NB4 (cell line): Measurements from ENCODE around the gene ARHGAP22.

Experiments used
- DNase-seq: peaks from one replicate; pipeline ENCODE4 v3.0.0; 2010; ENCODE audit warnings: low read depth
- H3K4me3 ChIP-seq: one replicate; pipeline ENCODE4 v1.5.1; 2011; ENCODE audit warnings: mild to moderate bottlenecking, low read depth, low read length, moderate library complexity
- MAX ChIP-seq: IDR thresholded peaks from 2 replicates; pipeline ENCODE4 v1.6.1; 2011; ENCODE audit warnings: low read depth, low read length
- MYC ChIP-seq: IDR thresholded peaks from 2 replicates; pipeline ENCODE4 v1.6.1; 2011; ENCODE audit warnings: low read depth, low read length
- POLR2A ChIP-seq: IDR thresholded peaks from 2 replicates; pipeline ENCODE4 v1.6.1; 2011; ENCODE audit warnings: mild to moderate bottlenecking; ENCODE audit not compliant: insufficient read length; ENCODE audit errors: extremely low read depth
- TF ChIP-seq, protein P1 (sequence below): IDR thresholded peaks from one replicate; pipeline ENCODE4 v1.5.1; 2012; ENCODE audit warnings: low read depth, low read length

ARHGAP22 gene

DNA sequence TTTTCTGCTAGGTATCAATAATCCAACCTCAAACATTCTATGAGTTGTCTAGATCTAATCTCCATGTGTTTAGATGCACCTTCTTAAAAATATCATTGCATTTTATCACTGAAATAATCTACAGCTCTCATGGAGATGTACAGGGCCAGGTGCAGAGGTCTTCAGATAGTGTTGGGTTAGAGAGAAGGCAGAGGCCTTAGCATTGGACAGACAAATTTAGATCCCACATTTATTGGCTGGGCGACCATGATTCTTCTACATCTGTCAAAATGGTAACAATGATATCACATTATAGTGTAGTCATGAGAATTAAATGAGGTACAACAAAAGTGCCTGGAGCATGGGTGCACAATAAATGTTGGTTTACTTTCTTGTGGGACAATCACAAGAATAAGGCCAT lies 3.1 kb downstream of the ARHGAP22 start:
- DNase-seq, result no peak
- no peak overlapping the region for H3K4me3 ChIP-seq
- TF ChIP-seq, protein P1, sequence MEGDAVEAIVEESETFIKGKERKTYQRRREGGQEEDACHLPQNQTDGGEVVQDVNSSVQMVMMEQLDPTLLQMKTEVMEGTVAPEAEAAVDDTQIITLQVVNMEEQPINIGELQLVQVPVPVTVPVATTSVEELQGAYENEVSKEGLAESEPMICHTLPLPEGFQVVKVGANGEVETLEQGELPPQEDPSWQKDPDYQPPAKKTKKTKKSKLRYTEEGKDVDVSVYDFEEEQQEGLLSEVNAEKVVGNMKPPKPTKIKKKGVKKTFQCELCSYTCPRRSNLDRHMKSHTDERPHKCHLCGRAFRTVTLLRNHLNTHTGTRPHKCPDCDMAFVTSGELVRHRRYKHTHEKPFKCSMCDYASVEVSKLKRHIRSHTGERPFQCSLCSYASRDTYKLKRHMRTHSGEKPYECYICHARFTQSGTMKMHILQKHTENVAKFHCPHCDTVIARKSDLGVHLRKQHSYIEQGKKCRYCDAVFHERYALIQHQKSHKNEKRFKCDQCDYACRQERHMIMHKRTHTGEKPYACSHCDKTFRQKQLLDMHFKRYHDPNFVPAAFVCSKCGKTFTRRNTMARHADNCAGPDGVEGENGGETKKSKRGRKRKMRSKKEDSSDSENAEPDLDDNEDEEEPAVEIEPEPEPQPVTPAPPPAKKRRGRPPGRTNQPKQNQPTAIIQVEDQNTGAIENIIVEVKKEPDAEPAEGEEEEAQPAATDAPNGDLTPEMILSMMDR, result no peak
- no peak for TF ChIP-seq MYC
- no peak for TF ChIP-seq POLR2A
- TF ChIP-seq MAX, result no peak

- DNase-seq, result no peak
- no peak overlapping the region for H3K4me3 ChIP-seq
- no peak for TF ChIP-seq POLR2A
- TF ChIP-seq MYC, result no peak
- no peak for TF ChIP-seq MAX
- TF ChIP-seq, protein P1, result no peak
These were observed 4.0 kb downstream of the ARHGAP22 start for GRCh38 chr10:48600645-48601505.

DNA sequence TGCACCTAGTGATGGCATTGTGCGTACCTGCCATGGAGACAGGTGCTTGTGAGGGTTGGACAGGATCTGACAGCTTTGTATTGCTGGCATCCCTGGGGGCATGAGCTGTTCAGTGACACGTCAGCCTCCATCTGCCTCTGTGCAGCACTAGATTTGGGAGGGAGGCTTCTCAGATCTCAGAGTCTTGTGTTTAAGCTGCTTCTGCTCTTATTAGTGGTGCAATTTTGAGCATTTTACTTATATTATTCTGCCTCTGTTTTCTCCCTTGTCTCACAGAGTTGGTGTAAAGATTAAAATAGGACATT lies 5.1 kb downstream of the ARHGAP22 start:
- DNase-seq, result no peak
- TF ChIP-seq POLR2A (no peak), MAX (no peak), MYC (no peak)
- TF ChIP-seq, protein P1, result no peak
- H3K4me3 ChIP-seq, result no peak overlapping the region

GRCh38 chr10:48598936-48599829 lies 5.7 kb downstream of the ARHGAP22 start:
- no peak for DNase-seq
- TF ChIP-seq MAX, result no peak
- no peak for TF ChIP-seq MYC

GRCh38 chr10:48598243-48598935 lies 6.5 kb downstream of the ARHGAP22 start:
- DNase-seq, result no peak
- TF ChIP-seq, protein P1, result no peak
- TF ChIP-seq POLR2A (no peak), MAX (no peak), MYC (no peak)
- no peak overlapping the region for H3K4me3 ChIP-seq

More at GRCh38 chr10:48598936-48599829, 5.7 kb downstream of the ARHGAP22 start:
- no peak overlapping the region for H3K4me3 ChIP-seq

DNA sequence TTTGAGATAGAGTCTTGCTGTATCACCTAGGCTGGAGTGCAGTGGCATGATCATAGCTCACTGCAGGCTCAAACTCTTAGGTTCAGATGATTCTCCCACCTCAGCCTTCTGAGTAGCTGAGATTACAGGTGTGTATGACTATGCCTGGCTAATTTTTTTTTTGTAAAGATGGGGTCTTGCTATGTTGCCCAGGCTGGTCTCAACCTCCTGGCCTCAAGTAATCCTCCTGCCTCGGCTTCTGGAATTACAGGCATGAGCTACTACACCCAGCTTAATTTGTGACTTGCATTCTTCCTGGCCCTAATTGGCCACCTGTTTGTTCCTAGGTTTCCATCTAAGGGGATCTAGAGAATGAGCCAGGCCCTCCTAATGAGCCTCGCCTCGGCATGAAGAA lies 9.3 kb downstream of the ARHGAP22 start:
- no peak overlapping the region for H3K4me3 ChIP-seq
- TF ChIP-seq, protein P1, result no peak
- TF ChIP-seq MYC, result no peak
- TF ChIP-seq MAX, result no peak
- TF ChIP-seq POLR2A, result no peak
- DNase-seq, result no peak
